Measurements from ENCODE around the gene MTHFD2L.

MTHFD2L gene

GRCh38 chr4:74307170-74307569 lies 149.3 kb downstream of the MTHFD2L start:
- DNase-seq (ENCODE audit: low spot score): no peak

GRCh38 chr4:74308215-74308614 lies 150.3 kb downstream of the MTHFD2L start, which contains the start of gene EPGN:
Gene EPGN, plus strand, starts transcription at chr4:74308470. Its CDS starts 64 bp downstream, at chr4:74308534.
- no peak for DNase-seq (ENCODE audit: low spot score)

- no peak for DNase-seq (ENCODE audit: low spot score)
These were observed 151.3 kb downstream of the MTHFD2L start for GRCh38 chr4:74309223-74309622.

GRCh38 chr4:74311696-74312313 lies 153.9 kb downstream of the MTHFD2L start:
- DNase-seq (ENCODE audit: low spot score): peak; percentile 72

GRCh38 chr4:74314329-74314728 lies 156.4 kb downstream of the MTHFD2L start:
- no peak for DNase-seq (ENCODE audit: low spot score)

- DNase-seq (ENCODE audit: low spot score): no peak
These were observed 157.0 kb downstream of the MTHFD2L start for GRCh38 chr4:74314944-74315343.

GRCh38 chr4:74315376-74315775 lies 157.5 kb downstream of the MTHFD2L start:
- DNase-seq (ENCODE audit: low spot score): no peak

GRCh38 chr4:74316397-74316796 lies 158.5 kb downstream of the MTHFD2L start:
- DNase-seq (ENCODE audit: low spot score): peak; percentile 37

GRCh38 chr4:74317616-74318246 lies 159.8 kb downstream of the MTHFD2L start:
- no peak for DNase-seq (ENCODE audit: low spot score)

- no peak for DNase-seq (ENCODE audit: low spot score)
These were observed 160.4 kb downstream of the MTHFD2L start for GRCh38 chr4:74318276-74318675.

GRCh38 chr4:74319470-74319869 lies 161.6 kb downstream of the MTHFD2L start:
- DNase-seq (ENCODE audit: low spot score): peak; percentile 10

GRCh38 chr4:74320559-74321118 lies 162.7 kb downstream of the MTHFD2L start:
- peak; percentile 96 for DNase-seq (ENCODE audit: low spot score)

GRCh38 chr4:74322301-74322700 lies 164.4 kb downstream of the MTHFD2L start:
- no peak for DNase-seq (ENCODE audit: low spot score)

- DNase-seq (ENCODE audit: low spot score): no peak
These were observed 165.7 kb downstream of the MTHFD2L start for GRCh38 chr4:74323663-74324062.

- DNase-seq (ENCODE audit: low spot score): no peak
These were observed 166.3 kb downstream of the MTHFD2L start for GRCh38 chr4:74324262-74324661.

- no peak for DNase-seq (ENCODE audit: low spot score)
These were observed 168.0 kb downstream of the MTHFD2L start for GRCh38 chr4:74325886-74326285.

- DNase-seq (ENCODE audit: low spot score): no peak
These were observed 169.8 kb downstream of the MTHFD2L start for GRCh38 chr4:74327762-74328161.

- no peak for DNase-seq (ENCODE audit: low spot score)
These were observed 170.6 kb downstream of the MTHFD2L start for GRCh38 chr4:74328501-74328900.

GRCh38 chr4:74329307-74329706 lies 171.4 kb downstream of the MTHFD2L start:
- DNase-seq (ENCODE audit: low spot score): no peak

GRCh38 chr4:74330295-74330750 lies 172.4 kb downstream of the MTHFD2L start:
- DNase-seq (ENCODE audit: low spot score): no peak

GRCh38 chr4:74331252-74331651 lies 173.3 kb downstream of the MTHFD2L start:
- no peak for DNase-seq (ENCODE audit: low spot score)

GRCh38 chr4:74331944-74332343 lies 174.0 kb downstream of the MTHFD2L start:
- DNase-seq (ENCODE audit: low spot score): no peak

- no peak for DNase-seq (ENCODE audit: low spot score)
These were observed 176.7 kb downstream of the MTHFD2L start for GRCh38 chr4:74334636-74335035.
